H1 (cell line): ENCODE results near the gene NPY5R. TPM values are rescaled to one million over a fixed set of nuclear protein-coding genes. Genes with fewer than 3 reads are reported as not detected.

Experiments
- CTCF ChIA-PET: fragments of 300-600 bp; sonication (Branson Sonifier 250); formaldehyde crosslinking; loops from one replicate; lab custom pipeline; 2021; ENCODE audit not compliant: partially characterized antibody; lab: Charles Lee
- POLR2A ChIA-PET: fragments of 300-600 bp; sonication (Branson Sonifier 250); formaldehyde crosslinking; loops from one replicate; lab custom pipeline; 2021; ENCODE audit warnings: inconsistent platforms; ENCODE audit not compliant: partially characterized antibody; lab: Charles Lee
- DNase-seq, 2 experiments: peaks; one replicate each; pipeline versions ENCODE4 v3.0.0 to v3.0.0-alpha.2; 2010 to 2022; ENCODE audit warnings: low spot score in 2 of 2, low read depth in 1 of 2, mixed read lengths in 1 of 2
- FAIRE-seq: peaks from 2 replicates; lab custom pipeline; 2011; peaks lifted over from hg19 to GRCh38; lab: Jason Lieb, UNC
- H2AFZ ChIP-seq: 2 replicates; pipeline ENCODE4 v1.8.1; 2012; ENCODE audit warnings: low read length, inconsistent platforms
- H2AK5ac ChIP-seq: 2 replicates; pipeline ENCODE4 v1.6.1; 2013; ENCODE audit warnings: low read depth, low read length
- H2BK120ac ChIP-seq: replicated peaks from 2 replicates; pipeline ENCODE3; 2013; ENCODE audit warnings: low read depth, low read length, inconsistent platforms
- H2BK12ac ChIP-seq: 2 replicates; pipeline ENCODE4 v1.6.1; 2013; ENCODE audit warnings: low read depth, low read length
- H2BK15ac ChIP-seq: 2 replicates; pipeline ENCODE4 v1.6.1; 2013; ENCODE audit warnings: low read length
- H2BK20ac ChIP-seq: 2 replicates; pipeline ENCODE4 v1.6.1; 2013; ENCODE audit warnings: low read length
- H2BK5ac ChIP-seq: 2 replicates; pipeline ENCODE4 v1.6.1; 2013; ENCODE audit warnings: low read depth, low read length
- H3K14ac ChIP-seq: 2 replicates; pipeline ENCODE4 v1.6.1; 2013; ENCODE audit warnings: inconsistent platforms; ENCODE audit not compliant: insufficient read length
- H3K18ac ChIP-seq: 2 replicates; pipeline ENCODE4 v1.6.1; 2013; ENCODE audit warnings: low read length; ENCODE audit errors: extremely low read depth
- H3K23ac ChIP-seq: 2 replicates; pipeline ENCODE4 v1.6.1; 2013; ENCODE audit warnings: inconsistent platforms; ENCODE audit not compliant: insufficient read length
- H3K23me2 ChIP-seq: 2 replicates; pipeline ENCODE4 v1.6.1; 2013; ENCODE audit warnings: low read depth, low read length
- H3K27ac ChIP-seq: 2 replicates; pipeline ENCODE4 v1.6.1; 2011; ENCODE audit warnings: low read depth, low read length, inconsistent platforms
- H3K27me3 ChIP-seq, 4 experiments: replicated peaks in 1 of 4; 1 replicate in 1 of 4; 2 replicates in 3 of 4; pipeline versions ENCODE4 v1.6.1 to v1.8.1; 2011 to 2013; ENCODE audit warnings: low read length in 3 of 4, mild to moderate bottlenecking in 3 of 4, inconsistent platforms in 2 of 4, mixed read lengths in 2 of 4, moderate library complexity in 1 of 4; ENCODE audit not compliant: control insufficient read depth in 3 of 4, insufficient read depth in 3 of 4; ENCODE audit errors: extremely low read depth in 1 of 4
- H3K36me3 ChIP-seq, 4 experiments: 2 replicates each; pipeline versions ENCODE4 v1.6.1 to v1.8.1; 2011 to 2013; ENCODE audit warnings: mild to moderate bottlenecking in 4 of 4, low read length in 3 of 4, moderate library complexity in 2 of 4, control low read depth in 1 of 4, inconsistent platforms in 1 of 4; ENCODE audit not compliant: insufficient read depth in 4 of 4, control insufficient read depth in 2 of 4
- H3K4ac ChIP-seq: replicated peaks from 2 replicates; pipeline ENCODE3; 2013; ENCODE audit warnings: low read length, low read depth, mixed read lengths, inconsistent platforms; ENCODE audit not compliant: insufficient read length
- H3K4me1 ChIP-seq, 4 experiments: replicated peaks in 1 of 4; 1 replicate in 1 of 4; 2 replicates in 3 of 4; pipeline versions ENCODE4 v1.6.1 to v1.8.1; 2011 to 2013; ENCODE audit warnings: low read length in 3 of 4, inconsistent platforms in 2 of 4, mixed read lengths in 1 of 4; ENCODE audit not compliant: insufficient read depth in 4 of 4, control insufficient read depth in 3 of 4
- H3K4me2 ChIP-seq, 2 experiments: 2 replicates each; pipeline versions ENCODE4 v1.6.1 to v1.8.1; 2011 to 2013; ENCODE audit warnings: low read depth in 2 of 2, low read length in 2 of 2, control low read depth in 1 of 2, inconsistent platforms in 1 of 2, mild to moderate bottlenecking in 1 of 2; ENCODE audit not compliant: insufficient read depth in 1 of 2
- H3K4me3 ChIP-seq, 4 experiments: fragments of 200-600, 300-600 bp in 1 of 4; sonication (generic), shearing (Covaris generic), sonication (Bioruptor Twin) in 1 of 4; 2 replicates each; pipeline versions ENCODE4 v1.5.1 to v1.8.1; 2011 to 2016; ENCODE audit warnings: low read length in 4 of 4, low read depth in 3 of 4, control low read depth in 2 of 4, inconsistent platforms in 2 of 4, mild to moderate bottlenecking in 2 of 4, mixed read lengths in 1 of 4, moderate library complexity in 1 of 4; ENCODE audit not compliant: insufficient read depth in 2 of 4; ENCODE audit errors: extremely low read depth in 1 of 4
- H3K56ac ChIP-seq: replicated peaks from 2 replicates; pipeline ENCODE3; 2013; ENCODE audit warnings: low read depth, mild to moderate bottlenecking, mixed read lengths, low read length, inconsistent platforms; ENCODE audit not compliant: insufficient read length
- H3K79me1 ChIP-seq: 2 replicates; pipeline ENCODE4 v1.6.1; 2013; ENCODE audit warnings: low read depth, low read length, control low read depth
- H3K79me2 ChIP-seq, 2 experiments: 2 replicates each; pipeline versions ENCODE4 v1.6.1 to v1.8.1; 2012 to 2013; ENCODE audit warnings: low read length in 2 of 2, mild to moderate bottlenecking in 2 of 2, inconsistent platforms in 1 of 2; ENCODE audit not compliant: insufficient read depth in 2 of 2, control insufficient read depth in 1 of 2
- H3K9ac ChIP-seq, 4 experiments: replicated peaks in 1 of 4; 1 replicate in 1 of 4; 2 replicates in 3 of 4; pipeline versions ENCODE4 v1.6.1 to v1.8.1; 2011 to 2013; ENCODE audit warnings: low read depth in 3 of 4, low read length in 3 of 4, control low read depth in 2 of 4, mild to moderate bottlenecking in 2 of 4, moderate library complexity in 2 of 4, inconsistent platforms in 1 of 4; ENCODE audit errors: extremely low read depth in 1 of 4
- H3K9me3 ChIP-seq, 2 experiments: 2 replicates each; pipeline versions ENCODE4 v1.6.1 to v1.8.1; 2012 to 2013; ENCODE audit warnings: mild to moderate bottlenecking in 2 of 2, moderate library complexity in 2 of 2, control low read depth in 1 of 2, inconsistent platforms in 1 of 2, low read depth in 1 of 2, low read length in 1 of 2, mixed read lengths in 1 of 2; ENCODE audit not compliant: insufficient read depth in 2 of 2
- H4K20me1 ChIP-seq, 2 experiments: replicated peaks in 1 of 2; 2 replicates each; pipeline versions ENCODE3 to v1.8.1; 2011 to 2013; ENCODE audit warnings: inconsistent platforms in 2 of 2, low read length in 2 of 2, mild to moderate bottlenecking in 1 of 2; ENCODE audit not compliant: insufficient read depth in 2 of 2, control insufficient read depth in 1 of 2
- H4K5ac ChIP-seq: 2 replicates; pipeline ENCODE4 v1.6.1; 2013; ENCODE audit warnings: low read length, low read depth, mixed read lengths, inconsistent platforms; ENCODE audit not compliant: insufficient read length
- H4K8ac ChIP-seq: 2 replicates; pipeline ENCODE4 v1.8.0; 2013; ENCODE audit warnings: mild to moderate bottlenecking, moderate library complexity, low read length, inconsistent platforms; ENCODE audit not compliant: insufficient read depth; ENCODE audit errors: extremely low read depth
- H4K91ac ChIP-seq: replicated peaks from 2 replicates; pipeline ENCODE3; 2013; ENCODE audit warnings: low read length, mixed read lengths, inconsistent platforms; ENCODE audit not compliant: insufficient read length
- CTCF ChIP-seq, 3 experiments: IDR thresholded peaks; 1 replicate in 2 of 3; 2 replicates in 1 of 3; pipeline versions ENCODE4 v1.5.1 to v1.6.1; 2011; ENCODE audit warnings: low read length in 3 of 3, mild to moderate bottlenecking in 3 of 3, inconsistent platforms in 2 of 3, low read depth in 1 of 3, moderate library complexity in 1 of 3; ENCODE audit not compliant: insufficient read depth in 1 of 3; ENCODE audit errors: control extremely low read depth in 1 of 3
- POU5F1 ChIP-seq: IDR thresholded peaks from 2 replicates; pipeline ENCODE4 v1.6.1; 2011; ENCODE audit warnings: low read depth, mild to moderate bottlenecking, low read length, moderate library complexity
- WGBS, 2 experiments: shearing (Covaris generic) in 1 of 2; methylation state at CpG; one replicate each; pipeline versions ENCODE4 v1.1.6 to v1.1.7; 2013 to 2015; ENCODE audit warnings: low lambda C conversion rate in 2 of 2, mixed read lengths in 2 of 2, inconsistent platforms in 1 of 2, low coverage in 1 of 2, missing lambda C conversion rate in 1 of 2; ENCODE audit not compliant: insufficient replicate concordance in 2 of 2, insufficient coverage in 1 of 2, insufficient read length in 1 of 2; ENCODE audit errors: extremely low coverage in 1 of 2, missing lambda C conversion rate in 1 of 2; 5-methylcytosine and 5-hydroxymethylcytosine counted together
- polyA plus RNA-seq, 7 experiments: library from polyadenylated mRNA; depleted of rRNA in 3 of 7; stranded (reverse) in 5 of 7; unstranded in 2 of 7; fragments of >200 nt in 5 of 7; fragments of 200-250 nt in 2 of 7; gene quantifications; 1 replicate in 5 of 7; 2 replicates in 1 of 7; 4 replicates in 1 of 7; pipeline versions ENCODE4 v1.2.1 to v1.2.3, GENCODE V29; 2011 to 2013; ENCODE audit warnings: missing spikeins in 2 of 7, mixed read lengths in 2 of 7
- total RNA-seq: library from RNA; stranded (reverse); fragmentation: NEBNext Ultra II Directional; extraction: Animal tissue kit (Norgen Biotek cat#: 25700); gene quantifications from 2 replicates; pipeline ENCODE4 v1.2.1, GENCODE V29; 2021

NPY5R gene
- total and polyA plus RNA-seq, 2 of the 8 experiments (the other 6 are each of a cell fraction or from before 2014, with no cell fraction given), result 1.5 to 1.9 TPM

GRCh38 chr4:163356104-163356503, 12.4 kb downstream of the NPY5R start:
- Histone ChIP-seq H2AFZ (no peak overlapping the region), H3K27me3 (no peaks in the 10 kb centered on the region), H2AK5ac (no peak overlapping the region), H3K14ac (no peak overlapping the region), H4K20me1 (no peaks in the 10 kb centered on the region), H3K9ac (no peak overlapping the region), H3K4me2 (no peak overlapping the region), H2BK12ac (no peak overlapping the region), H2BK5ac (no peak overlapping the region), H3K27ac (no peak overlapping the region), H3K4me3 (no peak overlapping the region), H3K79me2 (no peaks in the 10 kb centered on the region), H2BK120ac (no peak overlapping the region), H3K56ac (no peak overlapping the region), H3K23ac (no peak overlapping the region), H3K4ac (no peak overlapping the region), H4K5ac (no peak overlapping the region), H2BK20ac (no peak overlapping the region), H4K91ac (no peak overlapping the region), H3K18ac (no peak overlapping the region), H3K9me3 (no peaks in the 10 kb centered on the region), H3K4me1 (no peaks in the 10 kb centered on the region), H2BK15ac (no peak overlapping the region), H3K36me3 (no peaks in the 10 kb centered on the region), H4K8ac (no peak overlapping the region), H3K79me1 (no peaks in the 10 kb centered on the region), H3K23me2 (no peaks in the 10 kb centered on the region)
- TF ChIP-seq POU5F1, result no peak
- peak in 1 of 3 experiments; percentile 11; a peak in 1 of 4 replicates for TF ChIP-seq CTCF (IDR thresholded peaks at IDR 0.05; ENCODE audit: control extremely low read depth in 1 of 3, insufficient read depth in 1 of 3, low read depth in 1 of 3, low read length in 3 of 3)
- FAIRE-seq (no peak), DNase-seq (no peak)
- CTCF ChIA-PET, result interaction anchor here (0.6 to 2.4 kb wide), 12 partner anchors 10 to 243 kb away, joined by 3 to 16 read pairs (median 3); partner anchors contain the start of gene NPY1R
- 86% methylated on average over 1 of the region's 1 CpG; no CpG with 5 or more reads in 1 of the 2 experiments for WGBS, 2 experiments
- POLR2A ChIA-PET, result no interaction called here
